AG10803 (cell line): Measurements from ENCODE around the gene C7orf25.

Source experiments
- DNase-seq: peaks from one replicate; pipeline ENCODE4 v3.0.0; 2010; ENCODE audit warnings: low read depth
- H3K4me3 ChIP-seq: 2 replicates; pipeline ENCODE4 v1.5.1; 2011; ENCODE audit warnings: mild to moderate bottlenecking, low read length, control low read depth
- CTCF ChIP-seq: conservative IDR thresholded peaks from 2 replicates; pipeline ENCODE4 v1.5.1; 2011; ENCODE audit warnings: mild to moderate bottlenecking, low read length, control low read depth, inconsistent platforms

C7orf25 gene

GRCh38 chr7:42929449-42929848, 17.6 kb upstream of the C7orf25 start:
- no peak overlapping the region for H3K4me3 ChIP-seq
- TF ChIP-seq CTCF: no peak
- no peak for DNase-seq

DNA sequence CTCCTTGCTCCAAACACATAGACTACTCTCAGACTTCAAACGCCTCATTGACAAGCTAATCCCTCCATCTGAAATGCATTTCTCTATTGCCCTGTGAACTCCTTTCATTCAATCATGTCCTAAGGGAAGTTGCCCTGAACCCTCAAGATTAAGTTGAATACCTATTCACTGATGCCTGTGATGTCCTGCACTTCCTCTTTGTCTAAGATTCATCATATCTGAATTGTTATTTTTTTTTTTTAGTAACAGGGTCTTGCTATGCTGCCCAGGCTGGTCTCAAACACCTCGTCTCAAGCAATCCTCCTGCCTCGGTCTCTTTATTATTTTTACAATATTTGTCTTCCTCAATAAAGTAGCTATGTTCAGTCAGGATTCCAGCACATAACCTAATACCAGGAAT, 16.9 kb upstream of the C7orf25 start:
- no peak for TF ChIP-seq CTCF
- no peak for DNase-seq
- no peak overlapping the region for H3K4me3 ChIP-seq

GRCh38 chr7:42926204-42926603, 14.3 kb upstream of the C7orf25 start:
- no peak for DNase-seq
- H3K4me3 ChIP-seq: no peak overlapping the region
- TF ChIP-seq CTCF: no peak

DNA sequence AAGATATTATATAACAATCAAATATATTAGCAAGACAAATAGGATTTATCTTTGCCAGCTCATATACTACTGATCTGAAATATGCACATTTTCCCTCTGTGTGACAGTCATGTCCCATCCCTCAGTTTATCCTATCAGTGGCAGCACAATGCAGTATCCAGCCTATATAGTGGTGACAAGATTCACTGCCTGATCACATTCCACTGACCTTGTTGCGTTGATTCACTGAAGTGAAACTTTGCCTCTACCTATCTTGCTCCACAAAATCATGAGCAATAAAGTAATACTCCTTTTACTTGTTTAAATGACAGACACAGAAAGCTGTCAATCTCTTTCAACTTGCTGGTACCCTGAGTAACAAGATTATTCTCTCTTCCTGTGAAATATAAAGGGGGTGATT, 13.8 kb upstream of the C7orf25 start:
- no peak overlapping the region for H3K4me3 ChIP-seq
- TF ChIP-seq CTCF: no peak

GRCh38 chr7:42924223-42924838, 12.5 kb upstream of the C7orf25 start:
- no peak overlapping the region for H3K4me3 ChIP-seq
- DNase-seq: no peak
- TF ChIP-seq CTCF: no peak

More for the DNA sequence above, 13.8 kb upstream of the C7orf25 start:
- DNase-seq: no peak

DNA sequence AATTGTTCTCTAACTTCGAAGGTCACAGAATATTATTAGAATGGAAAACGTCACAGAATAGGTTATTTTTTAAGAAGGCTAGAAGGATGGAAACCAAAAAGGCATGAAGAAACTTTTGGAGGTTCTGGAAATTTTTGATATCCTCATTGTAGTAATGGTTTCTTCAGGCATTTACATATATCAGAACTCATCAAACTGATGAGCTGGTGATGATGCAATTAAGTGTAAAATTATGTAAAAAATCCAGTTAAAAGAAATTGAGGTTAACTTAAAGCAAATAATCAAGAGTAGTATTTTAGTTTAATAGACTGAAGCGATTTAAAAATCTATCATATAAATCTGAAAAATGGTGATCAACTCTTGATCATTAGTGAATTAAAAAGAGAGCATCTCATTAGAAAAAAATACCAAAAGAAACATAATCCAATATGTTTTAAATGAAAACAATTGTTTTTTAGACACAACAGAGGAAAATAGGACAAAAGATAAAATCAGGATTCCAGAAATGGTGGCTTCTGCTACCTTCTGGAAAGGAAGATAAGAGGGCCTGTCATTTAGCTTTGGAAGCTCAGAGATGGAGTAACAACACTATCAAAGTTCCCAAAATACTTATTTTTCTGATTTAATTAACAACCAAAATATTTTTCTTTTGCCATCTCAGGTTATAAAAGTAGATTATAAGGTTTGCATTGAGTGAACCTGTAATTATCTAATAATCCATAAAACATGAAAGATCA, 10.3 kb upstream of the C7orf25 start:
- DNase-seq: no peak
- no peak overlapping the region for H3K4me3 ChIP-seq
- no peak for TF ChIP-seq CTCF

GRCh38 chr7:42915356-42915755, 3.5 kb upstream of the C7orf25 start:
- no peak for TF ChIP-seq CTCF
- H3K4me3 ChIP-seq: no peak overlapping the region
- DNase-seq: peak; percentile 75
